ENCODE measurements around the gene YWHAH. TPM values are rescaled to one million over a fixed set of nuclear protein-coding genes. Genes with fewer than 3 reads are reported as not detected.

The YWHAH gene
- total and polyA plus RNA-seq, 2 of the 8 experiments (the other 6 are each of a cell fraction or from before 2014, with no cell fraction given), result 146 to 247 TPM

DNA sequence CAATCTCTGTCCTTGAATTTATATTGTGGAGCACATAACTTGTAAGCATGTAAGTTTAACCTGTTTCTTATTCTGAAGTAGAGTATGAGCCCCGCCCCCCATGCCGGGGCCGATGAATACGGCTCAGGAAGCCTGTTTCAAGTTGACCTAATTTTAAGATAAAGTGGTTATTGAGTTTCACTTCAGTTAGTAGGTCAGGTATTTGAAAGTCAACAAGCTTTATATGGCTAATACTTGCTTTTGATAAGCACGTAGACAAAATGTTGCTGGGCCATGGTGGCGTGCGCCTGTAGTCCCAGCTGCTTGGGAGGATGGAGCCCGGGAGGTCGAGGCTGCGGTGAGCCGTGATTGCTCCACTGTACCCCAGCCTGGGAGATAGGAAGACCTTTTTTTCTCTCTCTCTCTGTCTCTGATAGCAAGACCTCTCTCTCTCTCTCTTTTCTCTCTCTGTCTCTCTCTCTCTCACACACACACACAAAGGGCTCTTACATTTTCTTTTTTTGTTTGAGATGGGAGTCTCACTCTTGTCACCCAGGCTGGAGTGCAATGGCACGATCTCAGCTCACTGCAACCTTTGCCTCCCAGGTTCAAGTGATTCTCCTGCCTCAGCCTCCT lies 14.4 kb downstream of the YWHAH start:
- no peak overlapping the region for H2AK5ac ChIP-seq (ENCODE audit: low read depth, low read length)
- no peak overlapping the region for H4K5ac ChIP-seq (ENCODE audit: insufficient read length, low read depth, low read length)
- no peak overlapping the region for H3K4ac ChIP-seq (replicated peaks; ENCODE audit: insufficient read length, low read depth, low read length)
- H3K79me2 ChIP-seq (ENCODE audit: control insufficient read depth in 1 of 2, insufficient read depth in 2 of 2, low read length in 2 of 2), result peaks cover 3 to 29% of the 10 kb centered on the region in 2 experiments; a peak in 2 of 4 replicates
- H4K91ac ChIP-seq (replicated peaks; ENCODE audit: insufficient read length, low read length), result no peak overlapping the region
- no peak overlapping the region for H3K4me2 ChIP-seq (ENCODE audit: insufficient read depth in 1 of 2, low read depth in 2 of 2, low read length in 2 of 2)
- H2BK120ac ChIP-seq (replicated peaks; ENCODE audit: low read depth, low read length), result no peak overlapping the region
- no peaks in the 10 kb centered on the region for H3K23me2 ChIP-seq (ENCODE audit: low read depth, low read length)
- H3K36me3 ChIP-seq (ENCODE audit: control insufficient read depth in 2 of 4, insufficient read depth in 4 of 4, low read length in 3 of 4), result peaks cover 9 to 38% (median 20%) of the 10 kb centered on the region in 4 experiments
- peaks cover 10 to 22% of the 10 kb centered on the region in 2 experiments for H4K20me1 ChIP-seq (replicated peaks in 1 of 2; ENCODE audit: control insufficient read depth in 1 of 2, insufficient read depth in 2 of 2, low read length in 2 of 2)
- DNase-seq (ENCODE audit: low read depth in 1 of 2, low spot score in 2 of 2), result no peak
- H3K27ac ChIP-seq (ENCODE audit: low read depth, low read length), result no peak overlapping the region
- H3K9me3 ChIP-seq (ENCODE audit: insufficient read depth in 2 of 2, low read depth in 1 of 2, low read length in 1 of 2), result no peaks in the 10 kb centered on the region
- H3K79me1 ChIP-seq (ENCODE audit: low read depth, low read length), result peaks cover 13% of the 10 kb centered on the region
- no peak overlapping the region for H3K9ac ChIP-seq (replicated peaks in 1 of 4; ENCODE audit: extremely low read depth in 1 of 4, low read depth in 3 of 4, low read length in 3 of 4)
- H3K14ac ChIP-seq (ENCODE audit: insufficient read length), result no peak overlapping the region
- H2BK12ac ChIP-seq (ENCODE audit: low read depth, low read length), result no peak overlapping the region
- no peak overlapping the region; the same call in 1 of the 2 replicates for H4K8ac ChIP-seq (ENCODE audit: extremely low read depth, insufficient read depth, low read length)
- H2BK15ac ChIP-seq (ENCODE audit: low read length), result no peak overlapping the region
- no peak overlapping the region for H3K23ac ChIP-seq (ENCODE audit: insufficient read length)
- H2BK5ac ChIP-seq (ENCODE audit: low read depth, low read length), result no peak overlapping the region
- 90% methylated on average over 12 of the region's 12 CpGs; no CpG with 5 or more reads in 1 of the 2 experiments for WGBS, 2 experiments (ENCODE audit: extremely low coverage in 1 of 2, insufficient coverage in 1 of 2, insufficient read length in 1 of 2, insufficient replicate concordance in 2 of 2, low coverage in 1 of 2, low lambda C conversion rate in 2 of 2, missing lambda C conversion rate in 1 of 2)
- no peak overlapping the region for H2BK20ac ChIP-seq (ENCODE audit: low read length)
- peaks cover 0 to 8% (median 2%) of the 10 kb centered on the region in 4 experiments; a peak in 3 of 7 replicates for H3K4me1 ChIP-seq (replicated peaks in 1 of 4; ENCODE audit: control insufficient read depth in 3 of 4, insufficient read depth in 4 of 4, low read length in 3 of 4)
- H2AFZ ChIP-seq (ENCODE audit: low read length), result no peak overlapping the region
- ChIA-PET POLR2A (ENCODE audit: partially characterized antibody) (interaction anchor here (0.8 to 4.8 kb wide), 6 partner anchors 8 to 207 kb away, joined by 3 to 39 read pairs (median 4); no protein-coding TSS in a partner anchor), CTCF (ENCODE audit: partially characterized antibody) (interaction anchor here (0.6 to 3.3 kb wide), 6 partner anchors 10 to 111 kb away, joined by 3 to 18 read pairs (median 4); no protein-coding TSS in a partner anchor)
- H3K4me3 ChIP-seq (ENCODE audit: extremely low read depth in 1 of 4, insufficient read depth in 2 of 4, low read depth in 3 of 4, low read length in 4 of 4), result no peak overlapping the region
- H3K18ac ChIP-seq (ENCODE audit: extremely low read depth, low read length), result no peak overlapping the region
- H3K27me3 ChIP-seq (replicated peaks in 1 of 4; ENCODE audit: control insufficient read depth in 3 of 4, extremely low read depth in 1 of 4, insufficient read depth in 3 of 4, low read length in 3 of 4), result no peaks in the 10 kb centered on the region
- FAIRE-seq, result no peak
- H3K56ac ChIP-seq (replicated peaks; ENCODE audit: insufficient read length, low read depth, low read length), result no peak overlapping the region
- TF ChIP-seq GTF2F1 (IDR thresholded peaks at IDR 0.05; ENCODE audit: borderline replicate concordance, low read depth, low read length) (no peak), TBP (IDR thresholded peaks at IDR 0.05; ENCODE audit: low read depth, low read length) (no peak), JUN (IDR thresholded peaks at IDR 0.05; ENCODE audit: low read depth, low read length) (no peak), TCF12 (IDR thresholded peaks at IDR 0.05; ENCODE audit: low read depth, low read length) (no peak), SUZ12 (IDR thresholded peaks at IDR 0.05; ENCODE audit: low read length) (no peak), CEBPB (IDR thresholded peaks at IDR 0.05; ENCODE audit: low read depth, low read length) (no peak), RXRA (IDR thresholded peaks at IDR 0.05; ENCODE audit: insufficient read depth, low read depth, low read length) (no peak), SP4 (IDR thresholded peaks at IDR 0.05; ENCODE audit: low read length) (no peak), CREB1 (IDR thresholded peaks at IDR 0.05) (no peak), CHD2 (IDR thresholded peaks at IDR 0.05; ENCODE audit: low read length) (no peak), RBBP5 (IDR thresholded peaks at IDR 0.05; ENCODE audit: borderline replicate concordance, low read depth, low read length) (no peak), EZH2 (IDR thresholded peaks at IDR 0.05; ENCODE audit: low read depth, low read length, severe bottlenecking) (no peak), KDM5A (IDR thresholded peaks at IDR 0.05; ENCODE audit: low read length) (no peak), BCL11A (IDR thresholded peaks at IDR 0.05; ENCODE audit: low read depth in 2 of 2, low read length in 2 of 2) (no peak)

All from H1 (cell line).